K562 (cell line): ENCODE measurements around the gene ERFL. TPM values are rescaled to one million over a fixed set of nuclear protein-coding genes. Genes with fewer than 3 reads are reported as not detected.

Experiments
- BACH1 ChIP-seq: fragments of 200-800 bp; sonication (Bioruptor generic); IDR thresholded peaks from 2 replicates; pipeline ENCODE4 v1.6.1; 2016; ENCODE audit warnings: missing genetic modification characterization, missing compliant biosample characterization
- E2F3 ChIP-seq: fragments of 250-450 bp; sonication (Bioruptor Pico); IDR thresholded peaks from 2 replicates; pipeline ENCODE4 v1.4.0; 2020; ENCODE audit warnings: mild to moderate bottlenecking
- HNRNPL ChIP-seq: fragments of 200-400 bp; formaldehyde crosslinking; IDR thresholded peaks from 2 replicates; pipeline ENCODE4 v1.6.1; 2017; ENCODE audit warnings: low read depth, mild to moderate bottlenecking, low read length
- ILF3 ChIP-seq: fragments of 450-650 bp; IDR thresholded peaks from 2 replicates; pipeline ENCODE4 v1.6.1; 2018; ENCODE audit warnings: antibody characterized with exemption, mild to moderate bottlenecking, moderate library complexity, borderline replicate concordance
- NCOR1 ChIP-seq: fragments of 450-650 bp; IDR thresholded peaks from 2 replicates; pipeline ENCODE4 v1.6.1; 2016; ENCODE audit warnings: mild to moderate bottlenecking, moderate library complexity
- NEUROD1 ChIP-seq: fragments of 150-350 bp; IDR thresholded peaks from 2 replicates; pipeline ENCODE4 v1.6.1; 2014; ENCODE audit warnings: borderline replicate concordance, low read length, low read depth; ENCODE audit not compliant: partially characterized antibody
- RBM15 ChIP-seq: fragments of 200-400 bp; formaldehyde crosslinking; IDR thresholded peaks from 2 replicates; pipeline ENCODE4 v1.6.1; 2018; ENCODE audit warnings: mild to moderate bottlenecking, low read length, moderate library complexity; ENCODE audit not compliant: insufficient read depth
- SAFB ChIP-seq: fragments of 200-400 bp; formaldehyde crosslinking; IDR thresholded peaks from 2 replicates; pipeline ENCODE4 v1.6.1; 2017; ENCODE audit warnings: low read depth, low read length, borderline replicate concordance
- TAF9B ChIP-seq: fragments of 450-650 bp; IDR thresholded peaks from 2 replicates; pipeline ENCODE4 v1.6.1; 2018; ENCODE audit warnings: mild to moderate bottlenecking; ENCODE audit not compliant: partially characterized antibody
- ZBED1 ChIP-seq: IDR thresholded peaks from 2 replicates; pipeline ENCODE4 v1.6.1; 2014
- ZHX1 ChIP-seq: fragments of 150-350 bp; conservative IDR thresholded peaks from 2 replicates; pipeline ENCODE4 v1.6.1; 2014; ENCODE audit warnings: low read length
- ZNF121 ChIP-seq: sonication (generic); formaldehyde crosslinking; conservative IDR thresholded peaks from 2 replicates; pipeline ENCODE4 v1.8.0; 2022; ENCODE audit warnings: missing genetic modification reagents
- ZNF311 ChIP-seq: fragments of 250-450 bp; sonication (Bioruptor Pico); IDR thresholded peaks from 2 replicates; pipeline ENCODE4 v1.4.0; 2020; ENCODE audit warnings: mild to moderate bottlenecking, moderate library complexity
- ZNF324 ChIP-seq: fragments of 250-450 bp; sonication (Bioruptor Pico); IDR thresholded peaks from 2 replicates; pipeline ENCODE4 v1.4.0; 2020; ENCODE audit warnings: mild to moderate bottlenecking
- ZNF347 ChIP-seq: fragments of 450-650 bp; formaldehyde crosslinking; IDR thresholded peaks from 2 replicates; pipeline ENCODE4 v1.4.0; 2020; ENCODE audit warnings: low read depth, mild to moderate bottlenecking, moderate library complexity
- ZNF699 ChIP-seq: fragments of 250-450 bp; sonication (Bioruptor Pico); IDR thresholded peaks from 2 replicates; pipeline ENCODE4 v1.8.0; 2021; ENCODE audit warnings: mild to moderate bottlenecking, moderate library complexity; ENCODE audit not compliant: insufficient replicate concordance
- polyA plus RNA-seq, 8 experiments: library from polyadenylated mRNA; depleted of rRNA in 4 of 8; stranded (reverse) in 5 of 8; unstranded in 3 of 8; fragments of >200 nt; fragmentation: Nextera tagmentation in 2 of 8; fragmentation: Illumina TruSeq in 1 of 8; extraction: Ambion mirVana in 2 of 8; extraction: Trizol in 1 of 8; gene quantifications; 2 replicates each; pipeline versions ENCODE4 v1.2.1 to v1.2.3, GENCODE V29; 2011 to 2014; ENCODE audit warnings: inconsistent platforms in 1 of 8, missing spikeins in 1 of 8
- total RNA-seq, 7 experiments: library from RNA; depleted of rRNA in 6 of 7; stranded (reverse); fragments of >200 nt in 6 of 7; fragmentation: Illumina TruSeq in 2 of 7; extraction: Trizol in 2 of 7; gene quantifications; 2 replicates each; pipeline versions ENCODE4 v1.2.1 to v1.2.3, GENCODE V29; 2011 to 2021; ENCODE audit warnings: low replicate concordance in 1 of 7
- TF ChIP-seq, protein P1 (sequence below): sonication (generic); formaldehyde crosslinking; IDR thresholded peaks from 2 replicates; pipeline ENCODE4 v1.8.1; 2023; ENCODE audit warnings: missing genetic modification reagents, mild to moderate bottlenecking, borderline replicate concordance
- TF ChIP-seq, protein P2 (sequence below), 2 experiments: fragments of 250-450 bp in 1 of 2; fragments of 450-650 bp in 1 of 2; sonication (Bioruptor Pico) in 1 of 2; IDR thresholded peaks; 2 replicates each; pipeline versions ENCODE4 v1.6.1 to v1.8.0; 2016 to 2021; ENCODE audit warnings: mild to moderate bottlenecking in 2 of 2, moderate library complexity in 2 of 2, missing compliant biosample characterization in 1 of 2, missing genetic modification characterization in 1 of 2

ERFL gene
- total and polyA plus RNA-seq, 9 of the 15 experiments (the other 6 are each of a cell fraction or from before 2014, with no cell fraction given) = 0.07 to 0.75 (median 0.32) TPM; not detected in 4

- TF ChIP-seq BACH1 (tag) (no peak), ZNF324 (no peak), RBM15 (no peak), NCOR1 (peak; percentile 47), NEUROD1 (peak; percentile 78), ILF3 (0 out of 2 replicates have a peak, but pooled peaks have one; percentile 46), E2F3 (CRISPR knock-in tag) (peak; percentile 68), ZBED1 (peak; percentile 49; the same call in 1 of the 2 replicates), ZNF121 (no peak), ZNF699 (CRISPR knock-in tag) (no peak), TAF9B (peak; percentile 84), ZNF311 (no peak), ZNF347 (CRISPR knock-in tag) (no peak), SAFB (peak; percentile 93; the same call in 1 of the 2 replicates), ZHX1 (peak; percentile 99), HNRNPL (no peak; the same call in 1 of the 2 replicates)
- TF ChIP-seq, protein P1, sequence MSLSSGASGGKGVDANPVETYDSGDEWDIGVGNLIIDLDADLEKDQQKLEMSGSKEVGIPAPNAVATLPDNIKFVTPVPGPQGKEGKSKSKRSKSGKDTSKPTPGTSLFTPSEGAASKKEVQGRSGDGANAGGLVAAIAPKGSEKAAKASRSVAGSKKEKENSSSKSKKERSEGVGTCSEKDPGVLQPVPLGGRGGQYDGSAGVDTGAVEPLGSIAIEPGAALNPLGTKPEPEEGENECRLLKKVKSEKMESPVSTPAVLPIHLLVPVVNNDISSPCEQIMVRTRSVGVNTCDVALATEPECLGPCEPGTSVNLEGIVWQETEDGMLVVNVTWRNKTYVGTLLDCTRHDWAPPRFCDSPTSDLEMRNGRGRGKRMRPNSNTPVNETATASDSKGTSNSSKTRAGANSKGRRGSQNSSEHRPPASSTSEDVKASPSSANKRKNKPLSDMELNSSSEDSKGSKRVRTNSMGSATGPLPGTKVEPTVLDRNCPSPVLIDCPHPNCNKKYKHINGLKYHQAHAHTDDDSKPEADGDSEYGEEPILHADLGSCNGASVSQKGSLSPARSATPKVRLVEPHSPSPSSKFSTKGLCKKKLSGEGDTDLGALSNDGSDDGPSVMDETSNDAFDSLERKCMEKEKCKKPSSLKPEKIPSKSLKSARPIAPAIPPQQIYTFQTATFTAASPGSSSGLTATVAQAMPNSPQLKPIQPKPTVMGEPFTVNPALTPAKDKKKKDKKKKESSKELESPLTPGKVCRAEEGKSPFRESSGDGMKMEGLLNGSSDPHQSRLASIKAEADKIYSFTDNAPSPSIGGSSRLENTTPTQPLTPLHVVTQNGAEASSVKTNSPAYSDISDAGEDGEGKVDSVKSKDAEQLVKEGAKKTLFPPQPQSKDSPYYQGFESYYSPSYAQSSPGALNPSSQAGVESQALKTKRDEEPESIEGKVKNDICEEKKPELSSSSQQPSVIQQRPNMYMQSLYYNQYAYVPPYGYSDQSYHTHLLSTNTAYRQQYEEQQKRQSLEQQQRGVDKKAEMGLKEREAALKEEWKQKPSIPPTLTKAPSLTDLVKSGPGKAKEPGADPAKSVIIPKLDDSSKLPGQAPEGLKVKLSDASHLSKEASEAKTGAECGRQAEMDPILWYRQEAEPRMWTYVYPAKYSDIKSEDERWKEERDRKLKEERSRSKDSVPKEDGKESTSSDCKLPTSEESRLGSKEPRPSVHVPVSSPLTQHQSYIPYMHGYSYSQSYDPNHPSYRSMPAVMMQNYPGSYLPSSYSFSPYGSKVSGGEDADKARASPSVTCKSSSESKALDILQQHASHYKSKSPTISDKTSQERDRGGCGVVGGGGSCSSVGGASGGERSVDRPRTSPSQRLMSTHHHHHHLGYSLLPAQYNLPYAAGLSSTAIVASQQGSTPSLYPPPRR = no peak
- TF ChIP-seq, protein P2, sequence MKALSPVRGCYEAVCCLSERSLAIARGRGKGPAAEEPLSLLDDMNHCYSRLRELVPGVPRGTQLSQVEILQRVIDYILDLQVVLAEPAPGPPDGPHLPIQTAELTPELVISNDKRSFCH (CRISPR knock-in tag; IDR thresholded peaks at IDR 0.05) = no peak
- TF ChIP-seq, protein P2 (tag; IDR thresholded peaks at IDR 0.05) = 0 out of 2 replicates have a peak, but pooled peaks have one; percentile 35
Observed at GRCh38 chr19:41859618-41860418, 68.4 kb downstream of the ERFL start, which contains the start of gene RPS19 (continued).
